Esophagus muscularis mucosa (tissue), 4 donors: ENCODE data around the gene ARHGEF12. TPM values are rescaled to one million over a fixed set of nuclear protein-coding genes. Genes with fewer than 3 reads are reported as not detected.

Experiments
- DNase-seq: peaks from one replicate; pipeline ENCODE4 v3.0.0-alpha.2; 2017; ENCODE audit errors: extremely low spot score
- H3K27ac ChIP-seq, 4 donors: fragments of 200-600 bp; sonication (generic); replicated peaks in 1 of 4; 1 replicate in 3 of 4; 2 replicates in 1 of 4; pipeline ENCODE4 v1.5.1; 2016 to 2019; ENCODE audit warnings: mild to moderate bottlenecking in 1 of 4
- H3K27me3 ChIP-seq, 4 donors: fragments of 200-600 bp; sonication (generic); one replicate each; pipeline versions ENCODE4 v1.5.1 to v1.6.0; 2016 to 2019
- H3K36me3 ChIP-seq, 4 donors: fragments of 200-600 bp; sonication (generic); one replicate each; pipeline ENCODE4 v1.5.1; 2016 to 2019
- H3K4me1 ChIP-seq, 4 donors: fragments of 200-600 bp; sonication (generic); one replicate each; pipeline ENCODE4 v1.5.1; 2016 to 2019
- H3K4me3 ChIP-seq, 4 donors: fragments of 200-600 bp; sonication (generic); 1 replicate in 2 of 4; 2 replicates in 2 of 4; pipeline ENCODE4 v1.5.1; 2016 to 2019; ENCODE audit warnings: mild to moderate bottlenecking in 4 of 4, moderate library complexity in 1 of 4
- H3K9me3 ChIP-seq, 4 donors: fragments of 200-600 bp; sonication (generic); 1 replicate in 3 of 4; 2 replicates in 1 of 4; pipeline ENCODE4 v1.5.1; 2016 to 2019
- EP300 ChIP-seq: sonication (generic); formaldehyde crosslinking; IDR thresholded peaks from one replicate; pipeline ENCODE4 v1.6.1; 2017; ENCODE audit warnings: antibody characterized with exemption
- POLR2A ChIP-seq: fragments of 450-650 bp; IDR thresholded peaks from one replicate; pipeline ENCODE4 v1.6.1; 2017; ENCODE audit warnings: antibody characterized with exemption, moderate library complexity, mild to moderate bottlenecking, low read depth
- POLR2AphosphoS5 ChIP-seq, 2 donors: sonication (generic); formaldehyde crosslinking; IDR thresholded peaks; one replicate each; pipeline ENCODE4 v1.6.1; 2017; ENCODE audit warnings: antibody characterized with exemption in 2 of 2
- WGBS: methylation state at CpG from one replicate; pipeline ENCODE4 v1.1.5; 2018; 5-methylcytosine and 5-hydroxymethylcytosine counted together
- intact Hi-C: fragments of 100-400 bp; cut with DNase I; formaldehyde crosslinking; loops from one replicate; pipeline ENCODE4 v1.15.1; 2023
- total RNA-seq, 4 donors: library from RNA; depleted of rRNA; stranded (reverse); fragments of >200 nt; gene quantifications; one replicate each; pipeline versions ENCODE4 v1.1.0 to v1.2.1, GENCODE V29; 2016
- TF ChIP-seq, protein P1 (sequence below), 3 experiments: fragments of 200-600 bp in 2 of 3; fragments of 450-650 bp in 1 of 3; sonication (generic) in 2 of 3; IDR thresholded peaks; one replicate each; pipeline ENCODE4 v1.5.1; 2017 to 2019; ENCODE audit warnings: antibody characterized with exemption in 3 of 3, mild to moderate bottlenecking in 2 of 3, moderate library complexity in 1 of 3

ARHGEF12 gene
- total RNA-seq, 4 donors from 2014 or later: 89.1 to 118 (median 106) TPM

DNA sequence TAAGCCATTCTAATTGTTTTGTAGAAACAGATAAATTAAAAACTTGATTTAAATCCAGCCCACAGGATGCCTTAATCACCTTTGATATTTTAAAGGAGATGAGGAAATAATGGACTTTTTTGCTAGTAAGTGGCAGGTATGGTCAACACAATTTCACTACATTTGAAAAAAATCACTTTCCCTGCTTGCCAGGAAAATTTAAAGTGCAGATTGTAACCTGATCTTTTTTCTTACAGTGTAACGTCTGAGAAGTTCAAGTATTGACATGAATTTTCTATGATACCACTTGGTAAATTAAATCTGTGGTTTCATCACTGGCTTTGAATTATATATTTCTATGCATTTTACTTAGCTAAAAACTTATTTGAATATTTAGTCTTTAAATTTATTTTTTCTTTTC lies 65.3 kb downstream of the ARHGEF12 start:
- no peak for DNase-seq
- no peaks in the 10 kb centered on the region for H3K36me3 ChIP-seq
- H3K9me3 ChIP-seq: no peaks in the 10 kb centered on the region
- TF ChIP-seq POLR2AphosphoS5 (IDR thresholded peaks at IDR 0.05): no peak
- TF ChIP-seq EP300: no peak
- TF ChIP-seq, protein P1, sequence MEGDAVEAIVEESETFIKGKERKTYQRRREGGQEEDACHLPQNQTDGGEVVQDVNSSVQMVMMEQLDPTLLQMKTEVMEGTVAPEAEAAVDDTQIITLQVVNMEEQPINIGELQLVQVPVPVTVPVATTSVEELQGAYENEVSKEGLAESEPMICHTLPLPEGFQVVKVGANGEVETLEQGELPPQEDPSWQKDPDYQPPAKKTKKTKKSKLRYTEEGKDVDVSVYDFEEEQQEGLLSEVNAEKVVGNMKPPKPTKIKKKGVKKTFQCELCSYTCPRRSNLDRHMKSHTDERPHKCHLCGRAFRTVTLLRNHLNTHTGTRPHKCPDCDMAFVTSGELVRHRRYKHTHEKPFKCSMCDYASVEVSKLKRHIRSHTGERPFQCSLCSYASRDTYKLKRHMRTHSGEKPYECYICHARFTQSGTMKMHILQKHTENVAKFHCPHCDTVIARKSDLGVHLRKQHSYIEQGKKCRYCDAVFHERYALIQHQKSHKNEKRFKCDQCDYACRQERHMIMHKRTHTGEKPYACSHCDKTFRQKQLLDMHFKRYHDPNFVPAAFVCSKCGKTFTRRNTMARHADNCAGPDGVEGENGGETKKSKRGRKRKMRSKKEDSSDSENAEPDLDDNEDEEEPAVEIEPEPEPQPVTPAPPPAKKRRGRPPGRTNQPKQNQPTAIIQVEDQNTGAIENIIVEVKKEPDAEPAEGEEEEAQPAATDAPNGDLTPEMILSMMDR (IDR thresholded peaks at IDR 0.05): no peak
- no peak for TF ChIP-seq POLR2A
- H3K27me3 ChIP-seq: no peaks in the 10 kb centered on the region
- intact Hi-C loops: no loop called here
- no peak overlapping the region for H3K4me3 ChIP-seq
- H3K4me1 ChIP-seq: peaks cover 37 to 61% (median 47%) of the 10 kb centered on the region in 4 donors
- no peak overlapping the region for H3K27ac ChIP-seq
- 41% methylated on average over 1 of the region's 1 CpG for WGBS

DNA sequence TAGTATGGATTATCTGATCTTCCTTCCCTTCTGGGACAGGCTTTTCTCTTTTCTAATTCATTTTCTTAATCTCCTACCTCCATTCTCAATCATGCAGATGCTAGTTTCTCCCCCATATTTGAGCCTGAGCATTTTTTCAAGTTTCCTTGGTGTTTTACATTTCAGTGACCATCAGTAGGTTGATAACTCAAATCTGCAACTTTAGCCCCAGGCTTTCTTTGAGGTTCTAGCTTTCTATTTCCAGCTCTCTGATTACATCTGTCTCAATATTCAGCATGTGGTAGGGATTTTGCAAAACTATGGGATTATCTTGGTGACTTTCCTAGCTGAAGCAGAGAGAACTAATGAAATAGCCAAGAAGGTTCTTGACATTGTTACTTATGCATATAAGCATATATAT lies 67.8 kb downstream of the ARHGEF12 start:
- Histone ChIP-seq H3K4me1 (peaks cover 36 to 46% (median 40%) of the 10 kb centered on the region in 4 donors), H3K4me3 (no peak overlapping the region), H3K9me3 (no peaks in the 10 kb centered on the region), H3K36me3 (peaks cover 0 to 4% (median under 1%) of the 10 kb centered on the region in 4 donors), H3K27me3 (no peaks in the 10 kb centered on the region), H3K27ac (no peak overlapping the region)
- intact Hi-C loops: no loop called here
- TF ChIP-seq, protein P1 (IDR thresholded peaks at IDR 0.05): no peak
- no peak for TF ChIP-seq POLR2AphosphoS5 (IDR thresholded peaks at IDR 0.05)
- TF ChIP-seq POLR2A: no peak
- no peak for TF ChIP-seq EP300
- DNase-seq: no peak

DNA sequence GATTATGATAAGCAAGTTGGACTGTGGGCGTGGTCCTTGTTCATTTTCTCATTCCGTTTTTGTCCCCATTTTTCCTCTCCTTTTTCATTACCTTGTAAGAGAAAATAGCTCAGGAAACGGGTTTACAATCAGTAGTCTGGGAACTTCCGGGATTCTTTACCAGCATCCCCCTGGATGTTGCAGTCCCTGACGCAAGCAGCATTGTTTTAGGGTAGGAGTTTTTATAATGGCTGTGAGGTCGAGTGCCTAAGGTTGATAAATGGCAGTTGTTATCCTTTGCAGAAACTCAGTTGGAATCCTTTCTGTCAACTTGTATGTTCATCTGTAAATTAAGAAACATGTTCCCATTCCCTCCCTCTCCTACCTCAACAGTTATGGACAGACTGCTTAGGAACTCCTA lies 68.3 kb downstream of the ARHGEF12 start:
- WGBS: 71% methylated on average over 6 of the region's 6 CpGs
- intact Hi-C loops: no loop called here
- peaks cover 0 to 10% (median 3%) of the 10 kb centered on the region in 4 donors for H3K36me3 ChIP-seq
- no peaks in the 10 kb centered on the region for H3K9me3 ChIP-seq
- no peaks in the 10 kb centered on the region for H3K27me3 ChIP-seq
- no peak for DNase-seq
- no peak overlapping the region for H3K27ac ChIP-seq
- H3K4me3 ChIP-seq: no peak overlapping the region
- H3K4me1 ChIP-seq: peaks cover 31 to 43% (median 35%) of the 10 kb centered on the region in 4 donors
- TF ChIP-seq, protein P1 (IDR thresholded peaks at IDR 0.05): no peak
- no peak for TF ChIP-seq EP300
- no peak for TF ChIP-seq POLR2AphosphoS5 (IDR thresholded peaks at IDR 0.05)
- TF ChIP-seq POLR2A: no peak

DNA sequence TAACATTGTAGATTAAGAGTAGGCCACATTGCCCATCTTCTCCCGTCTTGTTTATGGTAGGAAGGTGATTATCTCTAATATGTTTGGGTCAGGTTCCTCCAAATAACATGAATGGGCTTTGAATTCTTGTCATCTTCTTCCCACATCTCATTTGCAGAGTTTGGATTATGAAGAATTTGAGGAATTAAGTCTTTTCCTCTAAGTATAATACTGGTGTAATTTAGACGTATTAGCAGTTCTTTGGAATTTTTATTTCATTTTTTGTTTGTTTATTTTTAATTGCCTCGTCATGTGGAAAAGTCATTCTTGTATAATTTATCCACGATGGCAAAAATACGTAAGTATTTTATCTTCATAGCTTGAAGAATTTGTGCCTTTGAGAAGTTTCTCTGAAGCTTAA lies 73.4 kb downstream of the ARHGEF12 start:
- no peak overlapping the region for H3K4me3 ChIP-seq
- H3K27me3 ChIP-seq: no peaks in the 10 kb centered on the region
- WGBS: 81% methylated on average over 5 of the region's 5 CpGs
- H3K4me1 ChIP-seq: peaks cover 2 to 17% (median 3%) of the 10 kb centered on the region in 4 donors
- intact Hi-C loops: no loop called here
- peaks cover 0 to 11% (median 4%) of the 10 kb centered on the region in 4 donors for H3K36me3 ChIP-seq
- DNase-seq: no peak
- no peaks in the 10 kb centered on the region for H3K9me3 ChIP-seq
- TF ChIP-seq POLR2AphosphoS5 (IDR thresholded peaks at IDR 0.05) (no peak), POLR2A (no peak)
- TF ChIP-seq, protein P1 (IDR thresholded peaks at IDR 0.05): no peak
- H3K27ac ChIP-seq: no peak overlapping the region
